ENCODE results near the gene MRPS6.

DNA sequence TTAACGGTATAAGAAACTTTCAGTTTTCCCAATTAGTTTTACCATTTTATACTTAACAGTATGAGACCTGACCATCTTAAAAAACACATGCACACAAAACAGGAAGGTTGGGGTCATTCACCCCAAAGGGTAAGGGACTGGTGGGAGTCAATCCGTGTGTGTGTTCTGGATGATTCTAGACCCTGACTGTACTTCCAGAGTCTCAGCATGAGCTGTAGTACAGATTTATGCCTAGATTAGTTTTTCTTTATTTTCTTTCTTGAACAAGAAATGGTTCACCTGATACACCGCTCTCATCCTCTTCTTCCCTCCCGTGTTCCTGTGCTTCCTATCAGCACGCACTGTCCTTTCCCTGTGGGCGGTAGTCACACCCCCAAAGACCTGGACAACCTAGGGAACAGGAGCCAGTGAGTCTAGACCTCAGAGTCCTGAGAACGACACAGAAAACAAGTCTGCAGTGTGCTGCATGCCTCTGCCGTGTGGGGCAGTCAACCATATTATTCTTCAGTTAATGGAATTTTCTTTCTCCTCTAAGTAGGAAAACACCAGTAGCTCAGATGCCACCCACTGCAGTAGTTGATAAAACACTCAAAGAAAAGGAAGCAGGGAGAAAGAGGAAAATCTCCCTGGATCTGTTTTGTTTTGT lies 38.9 kb upstream of the MRPS6 start:
- no peak for TF ChIP-seq POLR2A (IDR thresholded peaks at IDR 0.05; ENCODE audit: low read length)
- no peak for TF ChIP-seq GATA1 (IDR thresholded peaks at IDR 0.05; ENCODE audit: low read depth, low read length)
